Activated T-cell treated with anti-CD3 and anti-CD28 coated beads, Interleukin-2, amount 50 U/mL, for 4 hours (primary cell): Measurements from ENCODE around the gene CAB39L. TPM values are rescaled to one million over a fixed set of nuclear protein-coding genes. Genes with fewer than 3 reads are reported as not detected.
"Not testable (repeated sequence)": the region's sequence is repeated elsewhere in the genome, so short reads cannot be mapped to it uniquely, and the experiment has no call there.

Source experiments
- ATAC-seq, 2 donors: fragments of 200-7000 bp; cut with Tn5 transposase; one replicate each; pipeline ENCODE4 v1.10.0; 2021
- DNase-seq: peaks from one replicate; pipeline ENCODE4 v3.0.0-alpha.2; 2020
- H3K27me3 Mint-ChIP-seq: one replicate; pipeline ENCODE4 v1.8.0; 2021; ENCODE audit warnings: low read depth, mixed read lengths
- H3K36me3 Mint-ChIP-seq: one replicate; pipeline ENCODE4 v1.8.0; 2022; ENCODE audit warnings: mixed read lengths; ENCODE audit not compliant: insufficient read depth
- H3K4me1 Mint-ChIP-seq: one replicate; pipeline ENCODE4 v1.8.0; 2021; ENCODE audit warnings: low read depth, mixed read lengths
- H3K4me3 Mint-ChIP-seq: one replicate; pipeline ENCODE4 v1.8.0; 2021; ENCODE audit warnings: mild to moderate bottlenecking, moderate library complexity, mixed read lengths
- H3K9me3 Mint-ChIP-seq: one replicate; pipeline ENCODE4 v1.8.0; 2021; ENCODE audit warnings: mixed read lengths
- total RNA-seq, 3 donors: library from RNA; stranded (reverse); gene quantifications; one replicate each; pipeline ENCODE4 v1.2.1, GENCODE V29; 2021

Gene CAB39L
- total RNA-seq, 3 donors from 2014 or later = 3.0 to 3.3 (median 3.2) TPM

- DNase-seq (no peak), ATAC-seq (no peak)
- H3K27me3 Mint-ChIP-seq = no peaks in the 10 kb centered on the region
- peaks cover 6% of the 10 kb centered on the region for H3K36me3 Mint-ChIP-seq
- no peaks in the 10 kb centered on the region for H3K9me3 Mint-ChIP-seq
- H3K4me1 Mint-ChIP-seq = peaks cover 3% of the 10 kb centered on the region
- H3K4me3 Mint-ChIP-seq = no peak overlapping the region
Measured at GRCh38 chr13:49340161-49340560, 103.7 kb downstream of the CAB39L start.

- peaks cover 2% of the 10 kb centered on the region for H3K36me3 Mint-ChIP-seq
- ATAC-seq = no peak
Measured at GRCh38 chr13:49336655-49337054, 107.2 kb downstream of the CAB39L start.

GRCh38 chr13:49330546-49330864 is 113.4 kb downstream of the CAB39L start:
- DNase-seq (no peak), ATAC-seq (no peak)
- Mint-ChIP-seq H3K4me1 (no peaks in the 10 kb centered on the region), H3K4me3 (no peak overlapping the region), H3K27me3 (no peaks in the 10 kb centered on the region), H3K36me3 (peaks cover 1% of the 10 kb centered on the region), H3K9me3 (no peaks in the 10 kb centered on the region)

More at GRCh38 chr13:49336655-49337054, 107.2 kb downstream of the CAB39L start:
- no peaks in the 10 kb centered on the region for H3K4me1 Mint-ChIP-seq
- no peaks in the 10 kb centered on the region for H3K9me3 Mint-ChIP-seq
- H3K4me3 Mint-ChIP-seq = no peak overlapping the region
- no peaks in the 10 kb centered on the region for H3K27me3 Mint-ChIP-seq
- DNase-seq = no peak

- Mint-ChIP-seq H3K9me3 (no peaks in the 10 kb centered on the region), H3K27me3 (no peaks in the 10 kb centered on the region), H3K4me3 (no peak overlapping the region), H3K36me3 (peaks cover 1% of the 10 kb centered on the region), H3K4me1 (no peaks in the 10 kb centered on the region)
- no peak for ATAC-seq
- no peak for DNase-seq
Measured at GRCh38 chr13:49329831-49330545, 113.9 kb downstream of the CAB39L start.

- not testable (repeated sequence) for H3K27me3 Mint-ChIP-seq, H3K4me3 Mint-ChIP-seq, H3K36me3 Mint-ChIP-seq, H3K4me1 Mint-ChIP-seq, DNase-seq, H3K9me3 Mint-ChIP-seq, ATAC-seq
Measured at GRCh38 chr13:49327145-49327544, 116.7 kb downstream of the CAB39L start.

GRCh38 chr13:49326222-49326917 is 117.5 kb downstream of the CAB39L start:
- Mint-ChIP-seq H3K4me3 (no peak overlapping the region), H3K36me3 (peaks cover 1% of the 10 kb centered on the region), H3K9me3 (no peaks in the 10 kb centered on the region), H3K4me1 (peaks cover 1% of the 10 kb centered on the region), H3K27me3 (no peaks in the 10 kb centered on the region)
- DNase-seq = no peak
- no peak for ATAC-seq

GRCh38 chr13:49323344-49323743 is 120.5 kb downstream of the CAB39L start:
- H3K4me1 Mint-ChIP-seq = peaks cover 11% of the 10 kb centered on the region
- no peaks in the 10 kb centered on the region for H3K9me3 Mint-ChIP-seq
- DNase-seq (no peak), ATAC-seq (no peak)
- H3K27me3 Mint-ChIP-seq = no peaks in the 10 kb centered on the region
- no peak overlapping the region for H3K4me3 Mint-ChIP-seq
- H3K36me3 Mint-ChIP-seq = peaks cover 1% of the 10 kb centered on the region

- no peak for ATAC-seq
Measured at GRCh38 chr13:49322702-49323101, 121.2 kb downstream of the CAB39L start.

GRCh38 chr13:49320975-49321374 is 122.9 kb downstream of the CAB39L start:
- Mint-ChIP-seq H3K4me1 (peaks cover 11% of the 10 kb centered on the region), H3K27me3 (no peaks in the 10 kb centered on the region), H3K9me3 (no peaks in the 10 kb centered on the region), H3K4me3 (no peak overlapping the region), H3K36me3 (no peaks in the 10 kb centered on the region)
- ATAC-seq (no peak), DNase-seq (no peak)

More at GRCh38 chr13:49322702-49323101, 121.2 kb downstream of the CAB39L start:
- DNase-seq = no peak
- H3K27me3 Mint-ChIP-seq = no peaks in the 10 kb centered on the region
- H3K4me1 Mint-ChIP-seq = peaks cover 11% of the 10 kb centered on the region
- no peaks in the 10 kb centered on the region for H3K9me3 Mint-ChIP-seq
- no peak overlapping the region for H3K4me3 Mint-ChIP-seq
- H3K36me3 Mint-ChIP-seq = peaks cover 1% of the 10 kb centered on the region

- no peaks in the 10 kb centered on the region for H3K36me3 Mint-ChIP-seq
- H3K27me3 Mint-ChIP-seq = no peaks in the 10 kb centered on the region
- H3K9me3 Mint-ChIP-seq = no peaks in the 10 kb centered on the region
- no peak for ATAC-seq
- DNase-seq = no peak
- H3K4me3 Mint-ChIP-seq = no peak overlapping the region
- peaks cover 11% of the 10 kb centered on the region for H3K4me1 Mint-ChIP-seq
Measured at GRCh38 chr13:49319951-49320350, 123.9 kb downstream of the CAB39L start.

- H3K4me3 Mint-ChIP-seq = no peak overlapping the region
- no peak for DNase-seq
- no peak for ATAC-seq
- H3K4me1 Mint-ChIP-seq = peaks cover 11% of the 10 kb centered on the region
- no peaks in the 10 kb centered on the region for H3K36me3 Mint-ChIP-seq
- H3K27me3 Mint-ChIP-seq = no peaks in the 10 kb centered on the region
- H3K9me3 Mint-ChIP-seq = no peaks in the 10 kb centered on the region
Measured at GRCh38 chr13:49319551-49319950, 124.3 kb downstream of the CAB39L start.

- H3K9me3 Mint-ChIP-seq = no peaks in the 10 kb centered on the region
- no peaks in the 10 kb centered on the region for H3K36me3 Mint-ChIP-seq
- DNase-seq (no peak), ATAC-seq (no peak)
- no peak overlapping the region for H3K4me3 Mint-ChIP-seq
- H3K4me1 Mint-ChIP-seq = peaks cover 8% of the 10 kb centered on the region
- no peaks in the 10 kb centered on the region for H3K27me3 Mint-ChIP-seq
Measured at GRCh38 chr13:49315756-49316482, 127.9 kb downstream of the CAB39L start.

- Mint-ChIP-seq H3K27me3 (no peaks in the 10 kb centered on the region), H3K4me1 (peaks cover 2% of the 10 kb centered on the region), H3K4me3 (no peak overlapping the region), H3K36me3 (no peaks in the 10 kb centered on the region), H3K9me3 (no peaks in the 10 kb centered on the region)
- ATAC-seq (no peak), DNase-seq (no peak)
Measured at GRCh38 chr13:49315036-49315565, 128.8 kb downstream of the CAB39L start.

- Mint-ChIP-seq H3K4me3 (no peak overlapping the region), H3K27me3 (no peaks in the 10 kb centered on the region), H3K36me3 (peaks cover 4% of the 10 kb centered on the region), H3K9me3 (no peaks in the 10 kb centered on the region), H3K4me1 (peaks cover 2% of the 10 kb centered on the region)
- no peak for ATAC-seq
- no peak for DNase-seq
Measured at GRCh38 chr13:49314344-49314882, 129.5 kb downstream of the CAB39L start.
